OCI-LY3 (cell line): Measurements from ENCODE around the gene VASN.
A peak's percentile ranks its signal among the peaks of the same experiment; 100 is the strongest.

Source experiments
- H2AFZ ChIP-seq: fragments of 200-600, 300-600 bp; shearing (Covaris generic); 2 replicates; pipeline ENCODE4 v1.6.0; 2014; ENCODE audit warnings: antibody characterized with exemption, low read depth, low read length
- H3K27ac ChIP-seq: fragments of 200-600, 300-600 bp; sonication (generic); 2 replicates; pipeline ENCODE4 v1.5.1; 2014; ENCODE audit warnings: mild to moderate bottlenecking, low read length, moderate library complexity, mixed read lengths
- H3K27me3 ChIP-seq: fragments of 200-600, 300-600 bp; sonication (generic); 2 replicates; pipeline ENCODE4 v1.6.1; 2014; ENCODE audit warnings: low read depth, low read length, mixed read lengths
- H3K36me3 ChIP-seq: fragments of 200-600, 300-600 bp; sonication (generic); replicated peaks from 2 replicates; pipeline ENCODE3; 2014; ENCODE audit warnings: low read depth, low read length, mixed read lengths
- H3K4me1 ChIP-seq: fragments of 300-600, 200-600 bp; sonication (generic); 2 replicates; pipeline ENCODE4 v1.6.1; 2014; ENCODE audit warnings: low read length, mixed read lengths
- H3K4me2 ChIP-seq: fragments of 200-600, 300-600 bp; sonication (generic); 2 replicates; pipeline ENCODE4 v1.6.1; 2014; ENCODE audit warnings: low read length, mixed read lengths
- H3K4me3 ChIP-seq: fragments of 300-600, 200-600 bp; sonication (generic); 2 replicates; pipeline ENCODE4 v1.5.1; 2014; ENCODE audit warnings: antibody characterized with exemption, mild to moderate bottlenecking, low read length, moderate library complexity
- H3K79me2 ChIP-seq: fragments of 300-600, 200-600 bp; shearing (Covaris generic); 2 replicates; pipeline ENCODE4 v1.6.1; 2014; ENCODE audit warnings: mild to moderate bottlenecking, low read length, mixed read lengths
- H3K9ac ChIP-seq: fragments of 300-600, 200-600 bp; shearing (Covaris generic); 2 replicates; pipeline ENCODE4 v1.6.0; 2014; ENCODE audit warnings: mild to moderate bottlenecking, low read length, moderate library complexity
- H3K9me3 ChIP-seq: fragments of 200-600, 300-600 bp; shearing (Covaris generic); 2 replicates; pipeline ENCODE4 v1.6.1; 2014; ENCODE audit warnings: low read length, mixed read lengths; ENCODE audit not compliant: insufficient read depth
- H4K20me1 ChIP-seq: fragments of 200-600, 300-600 bp; sonication (generic); 2 replicates; pipeline ENCODE4 v1.6.1; 2016; ENCODE audit warnings: low read length, mixed read lengths; ENCODE audit not compliant: insufficient read depth
- CTCF ChIP-seq: fragments of 200-600, 300-600 bp; sonication (generic); IDR thresholded peaks from 2 replicates; pipeline ENCODE4 v1.5.1; 2014; ENCODE audit warnings: antibody characterized with exemption, low read length, low read depth
- EZH2phosphoT487 ChIP-seq: fragments of 200-600 bp; shearing (Covaris generic); IDR thresholded peaks from 2 replicates; pipeline ENCODE4 v1.6.1; 2018; ENCODE audit warnings: antibody characterized with exemption, mixed run types, low read depth

Gene VASN

GRCh38 chr16:4412854-4413253 is 41.2 kb downstream of the VASN start:
- H2AFZ ChIP-seq, result no peak overlapping the region
- peaks cover 22% of the 10 kb centered on the region for H3K4me1 ChIP-seq
- H4K20me1 ChIP-seq, result peaks cover 54% of the 10 kb centered on the region
- H3K9me3 ChIP-seq, result no peaks in the 10 kb centered on the region
- TF ChIP-seq EZH2phosphoT487 (no peak), CTCF (no peak)
- H3K27ac ChIP-seq, result no peak overlapping the region
- peaks cover 6% of the 10 kb centered on the region for H3K36me3 ChIP-seq
- no peak overlapping the region for H3K9ac ChIP-seq
- H3K4me2 ChIP-seq, result no peak overlapping the region
- no peaks in the 10 kb centered on the region for H3K27me3 ChIP-seq
- H3K4me3 ChIP-seq, result no peak overlapping the region
- peaks cover 41% of the 10 kb centered on the region for H3K79me2 ChIP-seq

- Histone ChIP-seq H3K9ac (no peak overlapping the region), H3K9me3 (no peaks in the 10 kb centered on the region), H3K27ac (peak overlapping the region; percentile 43; the same call in 1 of the 2 replicates), H3K27me3 (no peaks in the 10 kb centered on the region), H3K4me2 (peak overlapping the region; percentile 96), H3K36me3 (peaks cover 3% of the 10 kb centered on the region), H2AFZ (no peak overlapping the region), H3K4me1 (peaks cover 22% of the 10 kb centered on the region), H3K79me2 (peaks cover 41% of the 10 kb centered on the region), H3K4me3 (peak overlapping the region; percentile 90), H4K20me1 (peaks cover 48% of the 10 kb centered on the region)
- TF ChIP-seq EZH2phosphoT487, result no peak
- no peak for TF ChIP-seq CTCF
These were observed 42.7 kb downstream of the VASN start for GRCh38 chr16:4414187-4414917.

DNA sequence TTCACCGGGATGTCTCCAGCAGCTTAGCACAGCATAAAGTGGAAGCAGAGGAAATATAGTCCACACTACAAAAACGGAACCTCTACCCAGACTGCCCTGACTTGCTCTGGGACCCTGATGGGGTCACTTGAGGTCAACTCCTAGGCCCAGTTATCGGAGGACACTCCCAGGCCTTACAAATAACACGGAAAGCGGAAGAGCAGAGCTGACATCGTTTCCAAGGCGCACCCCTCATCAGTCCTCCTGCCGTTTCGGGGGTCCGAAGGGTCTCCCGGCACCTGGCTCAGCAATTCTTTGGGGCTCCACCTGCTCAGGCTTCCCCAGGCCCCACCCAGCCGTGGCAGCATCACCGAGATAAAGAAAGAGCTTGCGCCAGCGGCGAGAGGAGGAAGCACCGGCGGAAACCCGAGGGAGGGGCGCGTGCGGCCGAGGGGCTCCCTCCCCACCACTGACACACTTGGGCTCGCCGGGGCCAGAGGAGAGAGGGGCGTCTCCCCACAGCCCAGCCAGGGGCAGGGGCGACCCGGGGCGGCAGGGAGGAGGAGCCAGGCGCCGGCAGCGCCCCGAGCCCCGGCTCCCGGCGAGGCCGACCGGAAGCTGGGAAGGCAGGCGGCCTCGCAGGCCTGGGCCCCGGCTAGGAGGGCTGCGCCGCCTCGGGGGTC is 44.0 kb downstream of the VASN start:
- Histone ChIP-seq H4K20me1 (peaks cover 37% of the 10 kb centered on the region), H3K27ac (peak overlapping the region; percentile 60), H3K4me2 (peak overlapping the region; percentile 96), H3K4me1 (peaks cover 26% of the 10 kb centered on the region), H3K36me3 (peaks cover 3% of the 10 kb centered on the region), H3K79me2 (peaks cover 41% of the 10 kb centered on the region), H2AFZ (peak overlapping the region; percentile 63), H3K27me3 (no peaks in the 10 kb centered on the region), H3K4me3 (peak overlapping the region; percentile 90), H3K9me3 (no peaks in the 10 kb centered on the region), H3K9ac (peak overlapping the region; percentile 91)
- no peak for TF ChIP-seq EZH2phosphoT487
- no peak for TF ChIP-seq CTCF

DNA sequence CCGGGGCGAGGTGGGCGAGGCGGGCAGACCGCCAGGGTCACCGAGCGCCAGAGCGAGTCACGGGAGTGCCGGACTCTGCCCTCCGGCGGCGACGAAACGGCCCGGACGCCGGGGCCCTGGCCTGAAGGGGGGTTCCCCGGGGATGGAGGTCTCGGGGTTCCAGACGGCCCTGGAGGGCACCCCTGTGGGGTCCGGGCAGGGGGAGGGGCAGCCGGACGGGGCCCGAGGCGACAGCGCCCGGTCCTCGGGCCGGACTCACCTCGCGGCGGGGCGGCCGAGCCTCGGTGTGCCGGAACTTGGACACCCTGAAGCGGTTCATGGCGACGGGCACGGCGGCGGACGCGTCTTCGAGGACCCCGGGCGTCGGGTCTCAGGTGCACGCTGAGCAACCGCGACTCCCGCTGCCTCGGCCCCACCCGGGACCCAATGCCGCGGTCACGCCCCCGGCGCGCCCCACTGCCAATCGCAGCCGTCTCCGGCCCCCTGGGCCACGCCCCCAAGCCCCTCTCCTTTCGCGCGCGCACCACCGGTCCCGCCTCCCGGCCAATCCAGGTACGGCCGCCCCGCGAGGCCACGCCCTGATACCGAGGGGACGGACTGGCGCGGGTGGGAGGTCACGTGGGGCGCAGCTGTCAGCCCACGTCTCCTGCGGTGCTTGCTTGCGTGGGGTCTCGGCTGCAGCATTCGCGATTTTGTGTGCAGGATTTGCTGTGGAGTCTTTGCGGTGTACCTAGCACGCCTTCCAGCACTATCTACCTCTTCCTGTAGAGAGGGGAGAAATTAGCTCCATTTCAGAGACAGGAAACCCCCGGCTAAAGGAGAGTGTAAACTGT is 44.8 kb downstream of the VASN start, which contains the start of gene CORO7:
Gene CORO7, minus strand, starts transcription at position 397 of the 833 bp plus-strand sequence. Its CDS starts 78 bp downstream, at position 319.
- peak within 1 kb of the TSS; percentile 60 for H3K27ac ChIP-seq
- H3K9ac ChIP-seq, result peak within 1 kb of the TSS; percentile 91

More for the DNA sequence above, 44.8 kb downstream of the VASN start, which contains the start of gene CORO7:
- peak within 1 kb of the TSS; percentile 77 for H2AFZ ChIP-seq
- no peaks in the 10 kb centered on the region for H3K27me3 ChIP-seq
- peak within 1 kb of the TSS; percentile 90 for H3K4me3 ChIP-seq
- H3K9me3 ChIP-seq, result no peaks in the 10 kb centered on the region
- H3K4me1 ChIP-seq, result peaks cover 29% of the 10 kb centered on the region
- H3K79me2 ChIP-seq, result peaks cover 41% of the 10 kb centered on the region
- H4K20me1 ChIP-seq, result peaks cover 35% of the 10 kb centered on the region
- TF ChIP-seq CTCF (no peak), EZH2phosphoT487 (no peak)
- peaks cover 3% of the 10 kb centered on the region for H3K36me3 ChIP-seq
- H3K4me2 ChIP-seq, result peak within 1 kb of the TSS; percentile 96
